ENCODE measurements around the gene BAIAP2L1. TPM values are rescaled to one million over a fixed set of nuclear protein-coding genes. Genes with fewer than 3 reads are reported as not detected.
"Not testable (repeated sequence)": the region's sequence is repeated elsewhere in the genome, so short reads cannot be mapped to it uniquely, and the experiment has no call there.

BAIAP2L1 gene
- total RNA-seq (2022), result 60.9 and 66.9 TPM in 2 replicates
- Bru-seq, nascent RNA, result percentile 82 among the genes with signal in this experiment
- percentile 80 among the genes with signal in this experiment for BruChase-seq, experiment 1, labeled RNA remaining after a 2-hour chase
- BruChase-seq, experiment 2, labeled RNA remaining after a 6-hour chase, result percentile 82 among the genes with signal in this experiment
- long read RNA-seq, transcript BAIAP2L1-201 (14 exons, 3,622 nt), result major isoform, 57 of 113 reads
- long read RNA-seq, partial matches to known transcripts, result 23 of 113 reads
- long read RNA-seq, other reads (novel, unspliced or antisense), result 33 of 113 reads

- peaks cover 41% of the 10 kb centered on the region for H3K36me3 Mint-ChIP-seq (ENCODE audit: insufficient read depth, unreplicated experiment)
- H3K27ac Mint-ChIP-seq (ENCODE audit: unreplicated experiment), result peak within 1 kb of the TSS; percentile 67
- peaks cover 9% of the 10 kb centered on the region for H3K9me3 ChIP-seq
- intact Hi-C loops (cut with micrococcal nuclease; ENCODE audit: unreplicated experiment), result loop anchor here (1.0 to 2.0 kb wide), 2 partner anchors 40 to 106 kb away; no protein-coding TSS in a partner anchor
- ChIA-PET POLR2A (interaction anchor here (0.5 to 1.1 kb wide), 9 partner anchors 8 to 120 kb away, joined by 3 to 7 read pairs (median 5); no protein-coding TSS in a partner anchor), CTCF (interaction anchor here (0.5 to 2.8 kb wide), 17 partner anchors 8 to 288 kb away, joined by 3 to 22 read pairs (median 5); partner anchors contain the start of gene BRI3)
- H3K9me3 Mint-ChIP-seq (ENCODE audit: unreplicated experiment), result no peaks in the 10 kb centered on the region
- H3K4me3 Mint-ChIP-seq (ENCODE audit: unreplicated experiment), result peak within 1 kb of the TSS; percentile 75
- H3K4me1 ChIP-seq, result peaks cover 26% of the 10 kb centered on the region
- H3K27me3 Mint-ChIP-seq (ENCODE audit: insufficient read depth, unreplicated experiment), result no peaks in the 10 kb centered on the region
- peak within 1 kb of the TSS; percentile 90 for H3K4me3 ChIP-seq (ENCODE audit: low read depth, low read length)
- no peaks in the 10 kb centered on the region for H3K27me3 ChIP-seq (replicated peaks; ENCODE audit: control insufficient read depth, insufficient read depth, low read length)
- peaks cover 17% of the 10 kb centered on the region for H3K4me1 Mint-ChIP-seq (ENCODE audit: low read depth, unreplicated experiment)
- no TSS peak for BruUV-seq (replicated peaks)
- no peak for TF ChIP-seq CTCF (IDR thresholded peaks at IDR 0.05; ENCODE audit: insufficient read depth in 1 of 2, low read depth in 1 of 2, low read length in 1 of 2, severe bottlenecking in 1 of 2, unreplicated experiment in 1 of 2)
- no peaks in the 10 kb centered on the region for H3K36me3 ChIP-seq (ENCODE audit: control insufficient read depth, insufficient read depth, low read length)
- peak; percentile 96 to 99 for DNase-seq
These were observed at the start of gene BAIAP2L1 for GRCh38 chr7:98400542-98401340. BAIAP2L1 (minus strand) TSS chr7:98401090; CDS start chr7:98400852, 238 bp downstream.

GRCh38 chr7:98448766-98449165, 47.9 kb upstream of the BAIAP2L1 start:
- ChIA-PET POLR2A (no interaction called here), CTCF (no interaction called here)
- DNase-seq, result no peak
- Histone ChIP-seq H3K27me3 (replicated peaks; ENCODE audit: control insufficient read depth, insufficient read depth, low read length) (no peaks in the 10 kb centered on the region), H3K36me3 (ENCODE audit: control insufficient read depth, insufficient read depth, low read length) (no peaks in the 10 kb centered on the region), H3K4me3 (ENCODE audit: low read depth, low read length) (no peak overlapping the region), H3K4me1 (no peaks in the 10 kb centered on the region), H3K9me3 (peaks cover 10% of the 10 kb centered on the region)
- Mint-ChIP-seq H3K36me3 (ENCODE audit: insufficient read depth, unreplicated experiment) (no peaks in the 10 kb centered on the region), H3K9me3 (ENCODE audit: unreplicated experiment) (no peaks in the 10 kb centered on the region), H3K27ac (ENCODE audit: unreplicated experiment) (no peak overlapping the region), H3K4me3 (ENCODE audit: unreplicated experiment) (no peak overlapping the region), H3K4me1 (ENCODE audit: low read depth, unreplicated experiment) (no peaks in the 10 kb centered on the region), H3K27me3 (ENCODE audit: insufficient read depth, unreplicated experiment) (peaks cover 5% of the 10 kb centered on the region)
- no peak for TF ChIP-seq CTCF (IDR thresholded peaks at IDR 0.05; ENCODE audit: insufficient read depth in 1 of 2, low read depth in 1 of 2, low read length in 1 of 2, severe bottlenecking in 1 of 2, unreplicated experiment in 1 of 2)
- intact Hi-C loops (cut with micrococcal nuclease; ENCODE audit: unreplicated experiment), result no loop called here
- BruUV-seq (replicated peaks), result no TSS peak

GRCh38 chr7:98440992-98441391, 40.1 kb upstream of the BAIAP2L1 start:
- BruUV-seq (replicated peaks); H3K36me3 Mint-ChIP-seq (ENCODE audit: insufficient read depth, unreplicated experiment); H3K4me3 ChIP-seq (ENCODE audit: low read depth, low read length); H3K4me1 ChIP-seq; POLR2A ChIA-PET; CTCF ChIA-PET; H3K27ac Mint-ChIP-seq (ENCODE audit: unreplicated experiment); DNase-seq; H3K4me1 Mint-ChIP-seq (ENCODE audit: low read depth, unreplicated experiment); intact Hi-C loops (cut with micrococcal nuclease; ENCODE audit: unreplicated experiment); H3K36me3 ChIP-seq (ENCODE audit: control insufficient read depth, insufficient read depth, low read length); H3K9me3 Mint-ChIP-seq (ENCODE audit: unreplicated experiment); H3K27me3 ChIP-seq (replicated peaks; ENCODE audit: control insufficient read depth, insufficient read depth, low read length); H3K27me3 Mint-ChIP-seq (ENCODE audit: insufficient read depth, unreplicated experiment); H3K4me3 Mint-ChIP-seq (ENCODE audit: unreplicated experiment); H3K9me3 ChIP-seq: not testable (repeated sequence)
